ENCODE results near the gene WDR72.
"Not testable (repeated sequence)": the region's sequence is repeated elsewhere in the genome, so short reads cannot be mapped to it uniquely, and the experiment has no call there.

WDR72 gene

DNA sequence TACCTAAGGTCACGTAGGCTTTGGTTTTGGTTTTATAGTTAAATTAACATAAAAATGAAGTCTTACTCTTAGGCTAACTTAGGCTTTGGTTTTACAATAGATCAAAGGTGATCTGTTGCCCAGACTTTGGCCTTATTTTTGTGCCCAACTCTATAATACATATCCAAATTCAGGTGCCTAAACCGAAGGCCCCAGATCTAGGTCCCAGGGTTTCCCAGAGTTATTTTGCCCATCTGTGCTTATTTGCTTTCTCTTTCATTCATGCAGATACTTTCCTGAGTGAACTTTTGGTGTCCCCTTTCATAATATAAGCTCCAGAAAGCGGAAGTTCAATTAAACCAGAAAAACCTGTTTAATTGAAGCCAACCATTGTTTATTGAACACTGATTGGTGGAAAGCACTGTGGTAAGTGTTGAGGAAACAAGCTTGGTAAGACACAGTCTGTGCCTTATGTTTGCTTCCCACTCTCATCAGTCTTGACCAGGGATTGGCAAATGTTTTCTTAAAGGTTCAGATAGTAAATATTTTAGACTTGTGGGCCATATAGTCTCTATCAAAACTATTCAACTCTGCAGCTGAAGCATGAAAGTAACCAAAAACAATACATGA lies 209.7 kb downstream of the WDR72 start:
- no peak overlapping the region for H3K4me3 ChIP-seq (ENCODE audit: low read length)
- TF ChIP-seq, protein P1, sequence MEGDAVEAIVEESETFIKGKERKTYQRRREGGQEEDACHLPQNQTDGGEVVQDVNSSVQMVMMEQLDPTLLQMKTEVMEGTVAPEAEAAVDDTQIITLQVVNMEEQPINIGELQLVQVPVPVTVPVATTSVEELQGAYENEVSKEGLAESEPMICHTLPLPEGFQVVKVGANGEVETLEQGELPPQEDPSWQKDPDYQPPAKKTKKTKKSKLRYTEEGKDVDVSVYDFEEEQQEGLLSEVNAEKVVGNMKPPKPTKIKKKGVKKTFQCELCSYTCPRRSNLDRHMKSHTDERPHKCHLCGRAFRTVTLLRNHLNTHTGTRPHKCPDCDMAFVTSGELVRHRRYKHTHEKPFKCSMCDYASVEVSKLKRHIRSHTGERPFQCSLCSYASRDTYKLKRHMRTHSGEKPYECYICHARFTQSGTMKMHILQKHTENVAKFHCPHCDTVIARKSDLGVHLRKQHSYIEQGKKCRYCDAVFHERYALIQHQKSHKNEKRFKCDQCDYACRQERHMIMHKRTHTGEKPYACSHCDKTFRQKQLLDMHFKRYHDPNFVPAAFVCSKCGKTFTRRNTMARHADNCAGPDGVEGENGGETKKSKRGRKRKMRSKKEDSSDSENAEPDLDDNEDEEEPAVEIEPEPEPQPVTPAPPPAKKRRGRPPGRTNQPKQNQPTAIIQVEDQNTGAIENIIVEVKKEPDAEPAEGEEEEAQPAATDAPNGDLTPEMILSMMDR (IDR thresholded peaks at IDR 0.05; ENCODE audit: insufficient read depth, low read depth, low read length, missing control alignments): no peak
- peak; percentile 62 for DNase-seq (ENCODE audit: low read depth)

DNA sequence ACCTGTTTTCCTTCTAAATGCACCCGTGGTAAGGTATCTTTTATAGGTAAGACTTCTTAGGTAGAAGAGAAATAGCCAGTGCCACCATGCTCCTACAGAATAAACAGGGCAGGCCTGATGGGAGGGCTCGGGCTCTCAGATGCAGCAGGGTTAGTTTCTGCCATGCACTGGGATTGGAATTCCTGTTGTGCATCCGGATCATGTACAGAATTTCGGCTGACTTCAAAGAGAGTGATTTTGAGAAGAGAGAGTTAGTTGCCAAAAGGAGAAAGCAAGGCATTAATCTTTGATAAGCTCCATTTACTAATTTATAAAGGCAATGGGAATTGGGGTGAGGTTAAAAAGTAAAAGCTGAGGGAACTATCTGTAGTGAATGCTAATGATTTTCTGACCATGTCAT lies 211.2 kb downstream of the WDR72 start:
- no peak overlapping the region for H3K4me3 ChIP-seq (ENCODE audit: low read length)
- TF ChIP-seq, protein P1 (IDR thresholded peaks at IDR 0.05; ENCODE audit: insufficient read depth, low read depth, low read length, missing control alignments): no peak
- DNase-seq (ENCODE audit: low read depth): peak; percentile 23

DNA sequence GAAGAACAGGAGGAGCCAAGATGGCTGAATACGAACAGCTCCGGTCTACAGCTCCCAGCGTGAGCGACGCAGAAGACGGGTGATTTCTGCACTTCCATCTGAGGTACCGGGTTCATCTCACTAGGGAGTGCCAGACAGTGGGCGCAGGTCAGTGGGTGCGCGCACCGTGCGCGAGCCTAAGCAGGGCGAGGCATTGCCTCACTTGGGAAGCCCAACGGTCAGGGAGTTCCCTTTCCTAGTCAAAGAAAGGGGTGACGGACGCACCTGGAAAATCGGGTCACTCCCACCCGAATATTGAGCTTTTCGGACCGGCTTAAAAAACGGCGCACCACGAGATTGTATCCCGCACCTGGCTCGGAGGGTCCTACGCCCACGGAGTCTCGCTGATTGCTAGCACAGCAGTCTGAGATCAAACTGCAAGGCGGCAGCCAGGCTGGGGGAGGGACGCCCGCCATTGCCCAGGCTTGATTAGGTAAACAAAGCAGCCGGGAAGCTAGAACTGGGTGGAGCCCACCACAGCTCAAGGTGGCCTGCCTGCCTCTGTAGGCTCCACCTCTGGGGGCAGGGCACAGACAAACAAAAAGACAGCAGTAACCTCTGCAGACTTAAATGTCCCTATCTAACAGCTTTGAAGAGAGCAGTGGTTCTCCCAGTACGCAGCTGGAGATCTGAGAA lies 218.7 kb downstream of the WDR72 start:
- DNase-seq (ENCODE audit: low read depth); H3K4me3 ChIP-seq (ENCODE audit: low read length): not testable (repeated sequence)

DNA sequence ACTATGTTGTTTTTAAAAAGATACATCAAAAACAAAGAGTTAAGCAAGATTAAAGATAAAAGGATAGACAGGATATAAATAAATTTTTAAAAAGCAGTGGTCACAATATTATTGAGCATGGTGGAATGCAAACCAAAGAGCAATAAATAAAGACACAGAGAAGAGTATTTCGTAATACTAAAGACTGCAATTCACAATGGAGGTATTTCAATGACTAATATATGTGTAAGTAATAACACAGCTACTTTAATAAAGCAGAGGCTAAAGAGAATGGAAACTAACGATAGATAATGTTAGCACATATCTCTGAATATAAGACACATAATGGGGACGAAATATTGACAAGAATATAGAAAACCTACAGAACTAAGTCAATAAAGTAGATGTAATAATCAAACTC lies 219.6 kb downstream of the WDR72 start:
- TF ChIP-seq, protein P1 (IDR thresholded peaks at IDR 0.05; ENCODE audit: insufficient read depth, low read depth, low read length, missing control alignments): no peak
- peak; percentile 41 for DNase-seq (ENCODE audit: low read depth)
- no peak overlapping the region for H3K4me3 ChIP-seq (ENCODE audit: low read length)

DNA sequence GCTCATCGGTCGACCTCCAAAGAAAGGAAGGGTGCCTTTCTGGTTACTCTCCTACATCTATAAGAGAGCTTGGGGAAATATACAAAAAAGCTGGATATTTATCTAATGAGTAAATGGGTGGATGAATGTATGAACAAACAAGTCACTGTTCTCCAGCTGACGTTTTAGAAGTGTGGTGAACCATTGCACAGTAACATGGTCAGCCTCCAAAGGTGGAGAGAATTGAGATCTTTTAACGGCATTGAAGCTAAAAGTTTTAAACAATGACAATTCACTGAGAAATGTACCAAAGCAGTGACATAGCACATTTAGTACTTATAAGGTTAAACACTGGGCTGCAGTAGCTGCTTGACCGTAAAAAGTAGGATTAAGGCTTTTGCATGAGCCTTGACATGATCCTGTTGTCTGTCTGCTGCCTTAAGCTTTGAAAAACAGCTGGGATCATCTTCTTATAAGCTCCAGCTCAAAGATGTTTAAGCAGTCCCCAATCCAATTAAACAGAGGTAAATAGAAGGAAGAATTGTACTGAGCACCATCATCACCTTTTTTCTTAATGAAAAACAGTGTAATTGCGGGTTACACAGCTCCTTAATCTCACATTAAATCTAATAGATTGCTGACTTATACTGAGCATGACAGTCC lies 222.9 kb downstream of the WDR72 start:
- H3K4me3 ChIP-seq (ENCODE audit: low read length): no peak overlapping the region
- DNase-seq (ENCODE audit: low read depth): peak; percentile 3
- TF ChIP-seq, protein P1 (IDR thresholded peaks at IDR 0.05; ENCODE audit: insufficient read depth, low read depth, low read length, missing control alignments): no peak

DNA sequence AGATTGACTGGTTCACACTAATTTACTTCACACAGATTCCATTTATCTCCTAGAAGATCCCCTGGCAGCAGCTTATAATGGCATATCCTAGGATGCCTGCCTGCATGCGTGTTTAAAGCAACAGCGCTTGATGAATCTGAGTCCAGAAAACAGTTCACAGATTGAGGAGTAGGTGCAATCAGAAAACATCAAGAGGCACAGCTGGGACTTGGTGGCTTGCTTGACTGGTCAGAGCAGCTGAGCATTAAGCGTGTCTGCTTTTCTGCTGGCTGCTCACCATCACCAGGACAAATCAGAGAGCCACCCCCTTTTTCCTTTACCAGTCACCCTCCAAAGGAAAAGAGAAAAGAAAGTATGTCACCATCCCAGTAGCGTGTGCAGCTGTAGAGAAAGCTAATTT lies 223.6 kb downstream of the WDR72 start:
- TF ChIP-seq, protein P1 (IDR thresholded peaks at IDR 0.05; ENCODE audit: insufficient read depth, low read depth, low read length, missing control alignments): no peak
- no peak overlapping the region for H3K4me3 ChIP-seq (ENCODE audit: low read length)
- no peak for DNase-seq (ENCODE audit: low read depth)

DNA sequence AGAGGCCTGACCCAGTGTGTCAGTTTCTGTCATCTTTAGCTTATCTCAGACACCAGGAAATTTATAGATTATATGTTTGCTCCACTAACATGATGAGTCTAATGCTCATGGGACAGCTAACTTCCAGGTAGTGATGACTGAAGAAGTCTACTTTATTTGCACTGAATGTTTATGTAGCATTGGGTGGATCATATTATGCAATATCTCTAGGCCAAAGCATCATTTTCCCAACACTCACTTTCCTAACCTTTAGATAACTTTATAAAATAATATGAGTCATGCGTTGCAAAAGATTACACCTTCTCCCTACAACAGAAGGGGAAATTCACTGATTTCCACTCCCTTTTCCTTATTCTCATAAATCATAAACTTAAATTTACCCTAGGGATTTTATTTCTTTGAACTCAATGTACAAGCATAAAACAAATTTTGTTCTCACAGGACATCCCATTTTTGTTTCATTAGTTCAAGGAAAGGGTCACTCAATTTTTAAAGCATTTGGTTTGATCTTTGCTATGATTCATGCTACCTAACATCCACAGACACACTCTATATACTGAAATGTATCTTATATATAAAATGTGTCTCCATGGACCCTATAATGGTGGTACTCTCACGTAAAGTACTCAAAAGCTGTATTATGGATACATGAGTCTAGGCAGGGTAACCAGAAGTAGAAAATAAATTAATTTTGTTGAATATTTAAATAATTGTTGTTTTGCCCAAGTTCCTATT lies 225.2 kb downstream of the WDR72 start:
- peak; percentile 76 for DNase-seq (ENCODE audit: low read depth)
- TF ChIP-seq, protein P1 (IDR thresholded peaks at IDR 0.05; ENCODE audit: insufficient read depth, low read depth, low read length, missing control alignments): no peak
- H3K4me3 ChIP-seq (ENCODE audit: low read length): no peak overlapping the region
